Activated naive CD4-positive, alpha-beta T cell treated with anti-CD3 and anti-CD28 coated beads, Interleukin-2, amount 50 U/mL, for 72 hours (primary cell): Measurements from ENCODE around the gene SLC35B2. TPM values are rescaled to one million over a fixed set of nuclear protein-coding genes. Genes with fewer than 3 reads are reported as not detected.
"Not testable (repeated sequence)": the region's sequence is repeated elsewhere in the genome, so short reads cannot be mapped to it uniquely, and the experiment has no call there.

Experiments
- ATAC-seq, 2 donors: fragments of 150-1000 bp; cut with Tn5 transposase; 2 replicates each; pipeline ENCODE4 v1.10.0; 2021; ENCODE audit warnings: mild to moderate bottlenecking in 2 of 2, moderate library complexity in 2 of 2
- DNase-seq, 2 donors: peaks; one replicate each; pipeline ENCODE4 v3.0.0; 2021 to 2022; ENCODE audit warnings: low spot score in 2 of 2
- H3K27ac Mint-ChIP-seq, 2 donors: one replicate each; pipeline ENCODE4 v1.8.0; 2022; ENCODE audit warnings: mild to moderate bottlenecking in 2 of 2, mixed read lengths in 2 of 2
- H3K36me3 Mint-ChIP-seq, 2 donors: one replicate each; pipeline ENCODE4 v1.8.0; 2022; ENCODE audit warnings: mixed read lengths in 2 of 2
- H3K9me3 Mint-ChIP-seq, 2 donors: one replicate each; pipeline ENCODE4 v1.8.0; 2022; ENCODE audit warnings: mixed read lengths in 2 of 2
- total RNA-seq, 2 donors: library from RNA; stranded (reverse); gene quantifications; one replicate each; pipeline ENCODE4 v1.2.3, GENCODE V29; 2022

SLC35B2 gene
- total RNA-seq, 2 donors from 2014 or later, result 18.3 to 23.8 TPM

DNA sequence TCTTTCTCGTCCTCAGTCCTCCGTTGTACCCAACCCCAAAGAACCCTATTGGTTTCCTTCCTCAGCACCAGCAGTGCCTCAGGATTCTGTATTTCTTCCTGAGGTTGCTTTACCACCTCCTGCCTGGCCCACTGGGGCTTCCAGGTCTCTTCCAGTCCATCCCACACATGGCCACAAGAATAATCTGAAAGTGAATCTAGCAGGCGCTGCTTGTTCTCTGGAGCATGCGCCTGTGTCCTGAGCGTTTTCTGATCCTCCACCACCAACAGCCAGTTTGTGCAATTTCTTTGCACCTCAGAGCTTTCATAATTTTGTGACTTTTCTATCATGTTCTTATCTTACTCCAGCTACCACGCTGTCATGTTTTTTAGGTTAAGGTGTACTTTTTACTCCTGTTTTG, 22.1 kb downstream of the SLC35B2 start:
- no peak for ATAC-seq
- Mint-ChIP-seq H3K9me3 (no peaks in the 10 kb centered on the region), H3K36me3 (peaks cover 4 to 11% of the 10 kb centered on the region in 2 donors), H3K27ac (no peak overlapping the region)
- DNase-seq, result no peak

- ATAC-seq (no peak), DNase-seq (no peak)
- H3K27ac Mint-ChIP-seq, result peak overlapping the region; percentile 22 to 59
- no peaks in the 10 kb centered on the region for H3K9me3 Mint-ChIP-seq
- peaks cover 6 to 11% of the 10 kb centered on the region in 2 donors for H3K36me3 Mint-ChIP-seq
These were observed 23.0 kb downstream of the SLC35B2 start for GRCh38 chr6:44234101-44235025.

DNA sequence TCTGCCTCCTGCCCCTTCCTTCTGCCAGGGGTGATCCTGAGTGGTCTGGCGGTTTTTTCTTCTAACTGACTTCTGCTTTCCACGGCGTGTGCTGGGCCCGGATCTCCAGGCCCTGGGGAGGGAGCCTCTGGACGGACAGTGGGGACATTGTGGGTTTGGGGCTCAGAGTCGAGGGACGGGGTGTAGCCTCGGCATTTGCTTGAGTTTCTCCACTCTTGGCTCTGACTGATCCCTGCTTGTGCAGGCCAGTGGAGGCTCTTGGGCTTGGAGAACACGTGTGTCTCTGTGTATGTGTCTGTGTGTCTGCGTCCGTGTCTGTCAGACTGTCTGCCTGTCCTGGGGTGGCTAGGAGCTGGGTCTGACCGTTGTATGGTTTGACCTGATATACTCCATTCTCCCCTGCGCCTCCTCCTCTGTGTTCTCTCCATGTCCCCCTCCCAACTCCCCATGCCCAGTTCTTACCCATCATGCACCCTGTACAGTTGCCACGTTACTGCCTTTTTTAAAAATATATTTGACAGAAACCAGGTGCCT, 23.7 kb downstream of the SLC35B2 start:
- no peaks in the 10 kb centered on the region for H3K9me3 Mint-ChIP-seq
- DNase-seq (no peak), ATAC-seq (no peak)
- H3K36me3 Mint-ChIP-seq, result peaks cover 11 to 12% of the 10 kb centered on the region in 2 donors
- peak overlapping the region; percentile 22 to 59 for H3K27ac Mint-ChIP-seq

GRCh38 chr6:44232676-44233566, 24.4 kb downstream of the SLC35B2 start:
- Mint-ChIP-seq H3K36me3 (peaks cover 11 to 13% of the 10 kb centered on the region in 2 donors), H3K9me3 (no peaks in the 10 kb centered on the region), H3K27ac (peak overlapping the region in 1 of 2 donors; percentile 85)
- no peak for DNase-seq
- no peak for ATAC-seq

DNA sequence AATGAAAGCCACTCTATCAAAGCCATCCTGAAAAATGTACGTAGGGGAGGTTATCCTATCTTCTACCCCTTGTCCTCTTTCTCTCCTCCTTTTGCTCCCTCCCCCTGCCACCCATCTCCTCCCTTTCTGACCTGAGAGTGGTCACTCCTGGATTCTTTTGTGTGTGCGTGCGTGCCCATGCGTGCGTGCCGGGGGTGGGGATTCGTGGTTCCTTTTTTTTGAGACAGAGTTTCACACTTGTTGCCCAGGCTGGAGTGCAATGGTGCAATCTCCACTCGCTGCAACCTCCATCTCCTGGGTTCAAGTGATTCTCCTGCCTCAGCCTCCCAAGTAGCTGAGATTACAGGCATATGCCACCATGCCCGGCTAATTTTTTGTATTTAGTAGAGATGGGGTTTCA, 25.9 kb downstream of the SLC35B2 start:
- not testable (repeated sequence) for H3K27ac Mint-ChIP-seq, H3K9me3 Mint-ChIP-seq, DNase-seq, ATAC-seq
- peaks cover 11 to 13% of the 10 kb centered on the region in 2 donors for H3K36me3 Mint-ChIP-seq

DNA sequence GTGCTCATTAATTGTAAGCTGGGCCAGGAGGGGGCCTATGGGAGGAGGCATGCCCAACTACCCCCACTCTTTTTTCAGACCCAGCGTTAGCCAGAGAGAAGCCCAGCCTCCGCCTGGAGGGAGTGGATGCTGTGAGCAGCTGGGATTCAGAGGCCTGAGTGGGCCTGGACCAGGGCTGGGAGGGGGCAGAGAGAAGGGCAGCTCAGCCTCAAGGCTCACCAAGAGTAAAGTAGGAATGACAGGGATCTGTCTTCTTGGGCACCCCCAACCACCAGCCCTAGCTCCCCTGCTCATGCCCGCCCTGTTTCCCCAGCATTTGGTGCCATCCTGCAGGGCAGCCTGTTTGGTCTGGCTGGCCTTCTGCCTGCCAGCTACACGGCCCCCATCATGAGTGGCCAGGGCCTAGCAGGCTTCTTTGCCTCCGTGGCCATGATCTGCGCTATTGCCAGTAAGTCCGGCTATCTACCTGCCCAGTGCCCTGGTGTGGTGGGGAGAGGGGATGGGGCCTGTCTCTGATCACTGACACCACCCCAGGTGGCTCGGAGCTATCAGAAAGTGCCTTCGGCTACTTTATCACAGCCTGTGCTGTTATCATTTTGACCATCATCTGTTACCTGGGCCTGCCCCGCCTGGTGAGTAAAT, 27.2 kb downstream of the SLC35B2 start:
- no peak for DNase-seq
- no peak for ATAC-seq
- no peaks in the 10 kb centered on the region for H3K9me3 Mint-ChIP-seq
- no peak overlapping the region for H3K27ac Mint-ChIP-seq
- H3K36me3 Mint-ChIP-seq, result peaks cover 11 to 13% of the 10 kb centered on the region in 2 donors

- no peak for DNase-seq
- Mint-ChIP-seq H3K27ac (no peak overlapping the region), H3K36me3 (peaks cover 11 to 18% of the 10 kb centered on the region in 2 donors), H3K9me3 (no peaks in the 10 kb centered on the region)
- ATAC-seq, result no peak
These were observed 27.8 kb downstream of the SLC35B2 start for GRCh38 chr6:44229376-44230033.

DNA sequence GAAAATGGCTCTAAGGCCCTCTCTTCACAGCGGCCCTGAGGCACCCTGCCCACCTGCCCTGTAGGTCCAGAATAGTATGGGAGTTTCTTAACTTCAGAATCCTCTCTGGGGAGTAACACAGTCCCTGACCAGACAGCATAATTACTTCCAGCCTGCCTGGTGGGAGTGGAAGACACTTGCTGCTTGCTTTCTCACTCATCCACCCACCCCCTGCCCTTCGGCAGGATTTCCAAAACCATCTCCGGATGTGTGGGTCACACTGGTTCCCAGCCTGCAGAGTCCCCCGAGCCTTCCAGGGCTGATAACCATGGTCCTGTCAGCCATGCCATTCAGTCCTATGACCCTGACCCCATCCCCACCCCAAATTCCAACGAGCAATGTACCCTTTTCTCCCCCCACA, 28.5 kb downstream of the SLC35B2 start:
- DNase-seq (no peak), ATAC-seq (no peak)
- no peaks in the 10 kb centered on the region for H3K9me3 Mint-ChIP-seq
- peaks cover 11 to 24% of the 10 kb centered on the region in 2 donors for H3K36me3 Mint-ChIP-seq
- H3K27ac Mint-ChIP-seq, result no peak overlapping the region

- Mint-ChIP-seq H3K27ac (no peak overlapping the region), H3K9me3 (no peaks in the 10 kb centered on the region), H3K36me3 (peaks cover 11 to 24% of the 10 kb centered on the region in 2 donors)
- ATAC-seq, result no peak
- no peak for DNase-seq
These were observed 28.9 kb downstream of the SLC35B2 start for GRCh38 chr6:44228433-44228832.

DNA sequence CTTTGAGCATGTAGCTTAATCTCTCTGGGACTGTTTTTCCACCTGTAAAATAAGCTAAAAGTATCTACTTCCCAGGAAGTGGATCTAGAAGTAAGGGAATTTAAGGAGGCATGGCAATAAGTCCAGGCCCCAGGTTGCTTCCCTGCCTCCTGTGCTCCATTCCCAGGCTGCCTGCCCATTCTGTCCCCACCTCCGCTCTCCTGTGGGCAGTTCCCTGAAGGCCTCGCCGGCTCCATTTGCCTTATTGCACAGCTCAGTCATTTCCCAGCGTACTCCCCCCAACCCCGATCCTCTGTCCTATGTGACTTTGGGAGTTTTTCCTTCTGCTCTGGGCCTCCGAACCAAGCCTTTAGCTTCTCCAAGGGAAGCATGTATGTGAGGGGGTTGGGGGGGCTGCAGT, 29.3 kb downstream of the SLC35B2 start:
- no peak overlapping the region for H3K27ac Mint-ChIP-seq
- no peaks in the 10 kb centered on the region for H3K9me3 Mint-ChIP-seq
- peaks cover 11 to 24% of the 10 kb centered on the region in 2 donors for H3K36me3 Mint-ChIP-seq
- DNase-seq, result no peak
- ATAC-seq, result no peak

GRCh38 chr6:44227148-44227793, 30.1 kb downstream of the SLC35B2 start:
- DNase-seq (no peak), ATAC-seq (no peak)
- Mint-ChIP-seq H3K36me3 (peaks cover 11 to 24% of the 10 kb centered on the region in 2 donors), H3K9me3 (no peaks in the 10 kb centered on the region), H3K27ac (no peak overlapping the region)

DNA sequence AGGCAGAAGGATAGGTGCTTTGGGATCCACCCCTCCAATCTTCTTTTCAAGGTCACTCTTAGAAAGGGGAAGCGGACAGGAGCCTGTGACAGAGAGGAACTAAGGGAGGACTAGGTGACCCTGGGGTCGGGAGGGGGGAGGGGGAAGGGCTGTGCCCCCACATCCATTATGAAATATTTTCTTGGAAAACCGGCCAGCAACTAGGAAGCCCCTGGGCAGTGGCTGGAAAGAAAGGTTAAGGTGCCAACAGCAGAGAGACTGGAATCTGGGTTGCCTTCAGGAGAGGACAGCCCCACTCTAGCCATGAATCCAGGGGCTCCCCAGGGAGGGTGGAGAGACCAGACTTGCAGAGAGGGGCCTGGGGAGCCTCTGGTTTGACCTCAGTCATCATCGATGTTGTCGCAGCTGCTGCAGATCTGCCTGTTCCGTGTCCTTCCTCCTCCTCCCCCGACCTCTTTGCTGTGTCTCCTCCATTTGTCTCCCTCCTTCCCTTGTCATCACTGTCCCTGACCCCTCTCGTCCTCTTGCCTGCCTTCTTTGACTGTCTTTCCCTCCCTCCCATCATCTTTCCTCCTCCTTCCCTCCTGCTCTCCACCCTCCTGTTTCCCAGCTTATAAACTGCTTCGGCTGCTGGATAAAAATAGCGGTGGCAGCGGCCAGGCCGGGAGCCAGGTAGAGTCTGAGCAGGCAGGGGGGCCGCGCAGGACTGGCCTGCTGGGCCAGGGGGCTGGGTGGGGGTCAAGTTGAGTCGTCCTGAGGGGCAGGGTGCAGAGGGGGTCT, 30.8 kb downstream of the SLC35B2 start:
- ATAC-seq (no peak), DNase-seq (no peak)
- Mint-ChIP-seq H3K27ac (no peak overlapping the region), H3K36me3 (peaks cover 11 to 19% of the 10 kb centered on the region in 2 donors), H3K9me3 (no peaks in the 10 kb centered on the region)

DNA sequence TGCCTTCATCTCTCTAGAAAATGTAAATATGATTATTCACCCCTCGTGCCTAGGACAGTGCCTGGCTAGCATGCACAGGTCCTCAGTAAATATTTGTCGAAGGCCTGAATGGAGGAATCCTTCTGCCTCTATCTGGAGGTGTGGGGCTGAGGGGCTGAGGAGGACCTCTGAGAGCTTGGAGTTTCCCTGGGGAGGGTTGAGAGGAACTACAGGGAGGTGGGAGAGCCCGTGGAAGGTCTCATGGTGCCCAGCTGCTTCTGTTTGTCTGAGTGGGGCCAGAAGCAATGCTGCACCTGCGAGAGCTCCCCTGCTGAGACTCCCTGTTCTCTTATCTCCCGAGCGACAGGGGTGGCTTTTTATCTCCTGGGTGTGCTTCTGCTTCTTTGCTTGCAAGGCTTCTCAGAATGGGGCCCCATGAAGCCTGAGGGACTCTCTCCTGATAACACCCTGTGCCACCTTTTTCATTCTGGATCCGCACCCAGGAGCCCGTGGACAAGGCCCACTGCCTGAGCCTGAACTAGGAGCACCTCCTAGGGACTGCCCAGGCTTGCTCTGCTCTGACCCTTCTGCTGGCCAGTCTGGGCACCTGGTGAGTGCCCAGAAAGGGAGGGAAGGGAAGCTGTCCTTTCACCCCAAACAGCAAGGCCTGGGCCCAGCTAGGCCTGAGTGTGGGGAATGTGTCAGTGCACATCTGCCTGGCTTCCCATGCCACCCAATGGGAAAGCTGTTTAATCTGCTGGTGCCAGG, 31.6 kb downstream of the SLC35B2 start:
- DNase-seq (no peak), ATAC-seq (no peak)
- no peak overlapping the region for H3K27ac Mint-ChIP-seq
- no peaks in the 10 kb centered on the region for H3K9me3 Mint-ChIP-seq
- peaks cover 5 to 19% of the 10 kb centered on the region in 2 donors for H3K36me3 Mint-ChIP-seq

DNA sequence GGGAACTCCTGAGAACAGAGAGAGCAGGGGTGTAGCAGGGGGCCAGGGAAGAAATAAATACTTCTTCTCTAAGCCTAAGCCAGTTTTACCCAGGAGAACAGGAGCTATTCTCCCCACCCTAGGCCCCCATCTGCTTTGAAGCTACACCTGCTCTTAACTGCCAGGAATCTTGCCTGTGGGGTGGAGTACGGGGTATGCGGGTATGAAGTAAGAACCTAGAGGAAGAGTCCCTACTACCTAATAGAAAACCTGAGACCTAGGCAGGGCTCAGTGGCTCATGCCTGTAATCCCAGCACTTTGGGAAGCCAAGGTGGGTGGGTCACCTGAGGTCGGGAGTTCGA, 32.4 kb downstream of the SLC35B2 start:
- Mint-ChIP-seq H3K9me3 (no peaks in the 10 kb centered on the region), H3K27ac (peak overlapping the region; percentile 15 to 81), H3K36me3 (peaks cover 0 to 19% of the 10 kb centered on the region in 2 donors)
- DNase-seq, result no peak
- no peak for ATAC-seq
